NCI-H2081 treated with DMSO at 0.1 percent for 48 hours (cell line): ENCODE measurements around the gene TGFBI.

Source experiments
- DNase-seq: peaks from one replicate; lab custom pipeline; 2025; lab: John Stamatoyannopoulos, UW

The TGFBI gene

GRCh38 chr5:136094189-136094912, 65.6 kb downstream of the TGFBI start:
- no peak for DNase-seq

GRCh38 chr5:136094913-136095641, 66.3 kb downstream of the TGFBI start:
- DNase-seq, result no peak

- DNase-seq, result no peak
Measured at GRCh38 chr5:136098176-136098575, 69.4 kb downstream of the TGFBI start.

- no peak for DNase-seq
Measured at GRCh38 chr5:136099870-136100269, 71.1 kb downstream of the TGFBI start.

- DNase-seq, result no peak
Measured at GRCh38 chr5:136101884-136102283, 73.1 kb downstream of the TGFBI start.

GRCh38 chr5:136103118-136103517, 74.3 kb downstream of the TGFBI start:
- DNase-seq, result no peak

GRCh38 chr5:136104306-136104965, 75.6 kb downstream of the TGFBI start:
- DNase-seq, result no peak

- no peak for DNase-seq
Measured at GRCh38 chr5:136106351-136107031, 77.7 kb downstream of the TGFBI start.

GRCh38 chr5:136108180-136108611, 79.4 kb downstream of the TGFBI start:
- DNase-seq, result no peak

GRCh38 chr5:136108766-136109165, 80.0 kb downstream of the TGFBI start:
- DNase-seq, result no peak

GRCh38 chr5:136109453-136110135, 80.8 kb downstream of the TGFBI start:
- DNase-seq, result no peak
